WTC11 (cell line): ENCODE measurements around the gene LMO2. TPM values are rescaled to one million over a fixed set of nuclear protein-coding genes. Genes with fewer than 3 reads are reported as not detected.

Experiments used
- ATAC-seq: fragments of 200-7000 bp; cut with Tn5 transposase; 2 replicates; pipeline ENCODE4 v1.10.0; 2021; ENCODE audit warnings: mild to moderate bottlenecking, moderate library complexity
- CTCF ChIA-PET: fragments of 300-600 bp; sonication (Branson Sonifier 250); formaldehyde crosslinking; loops from one replicate; lab custom pipeline; 2021; ENCODE audit warnings: antibody characterized with exemption; lab: Charles Lee
- POLR2A ChIA-PET: fragments of 350-600 bp; sonication (Branson Sonifier 250); formaldehyde crosslinking; loops from one replicate; lab custom pipeline; 2021; ENCODE audit warnings: antibody characterized with exemption; lab: Charles Lee
- DNase-seq: peaks from one replicate; pipeline ENCODE4 v3.0.0; 2021; ENCODE audit warnings: low spot score
- H3K27ac Mint-ChIP-seq: 2 replicates; pipeline ENCODE4 v1.8.0; 2021; ENCODE audit warnings: mixed read lengths
- H3K27me3 Mint-ChIP-seq: 2 replicates; pipeline ENCODE4 v1.8.0; 2021; ENCODE audit warnings: low read depth, mild to moderate bottlenecking, moderate library complexity, mixed read lengths
- H3K36me3 Mint-ChIP-seq: 2 replicates; pipeline ENCODE4 v1.8.0; 2021; ENCODE audit warnings: mixed read lengths
- H3K4me1 Mint-ChIP-seq: 2 replicates; pipeline ENCODE4 v1.8.0; 2022; ENCODE audit warnings: mixed read lengths
- H3K4me3 Mint-ChIP-seq: 2 replicates; pipeline ENCODE4 v1.8.0; 2021; ENCODE audit warnings: mild to moderate bottlenecking, moderate library complexity, mixed read lengths
- H3K9me3 Mint-ChIP-seq: 2 replicates; pipeline ENCODE4 v1.8.0; 2021; ENCODE audit warnings: mixed read lengths
- AFF4 ChIP-seq: sonication (generic); formaldehyde crosslinking; IDR thresholded peaks from 2 replicates; pipeline ENCODE4 v1.8.1; 2023; ENCODE audit warnings: mild to moderate bottlenecking, missing genetic modification reagents, borderline replicate concordance
- ATF1 ChIP-seq: sonication (generic); formaldehyde crosslinking; IDR thresholded peaks from 2 replicates; pipeline ENCODE4 v1.8.1; 2023; ENCODE audit warnings: mild to moderate bottlenecking, moderate library complexity, missing genetic modification reagents
- IRF2 ChIP-seq: sonication (generic); formaldehyde crosslinking; IDR thresholded peaks from 2 replicates; pipeline ENCODE4 v1.8.0; 2022; ENCODE audit warnings: low read depth, missing genetic modification reagents, borderline replicate concordance
- NFE2L1 ChIP-seq: sonication (generic); formaldehyde crosslinking; IDR thresholded peaks from 2 replicates; pipeline ENCODE4 v1.8.1; 2023; ENCODE audit warnings: missing genetic modification reagents
- NFYB ChIP-seq: sonication (generic); formaldehyde crosslinking; conservative IDR thresholded peaks from 2 replicates; pipeline ENCODE4 v1.8.0; 2022; ENCODE audit warnings: low read depth, missing genetic modification reagents
- NR1H2 ChIP-seq: sonication (generic); formaldehyde crosslinking; IDR thresholded peaks from 2 replicates; pipeline ENCODE4 v1.9.0; 2021; ENCODE audit warnings: mild to moderate bottlenecking, moderate library complexity, missing genetic modification reagents
- SMAD3 ChIP-seq: sonication (generic); formaldehyde crosslinking; IDR thresholded peaks from 2 replicates; pipeline ENCODE4 v1.8.0; 2022; ENCODE audit warnings: missing genetic modification reagents, mild to moderate bottlenecking, borderline replicate concordance
- SOX15 ChIP-seq: fragments of 250-450 bp; sonication (Bioruptor Pico); IDR thresholded peaks from 2 replicates; pipeline ENCODE4 v1.9.0; 2021; ENCODE audit warnings: mild to moderate bottlenecking
- ZNF121 ChIP-seq: sonication (generic); formaldehyde crosslinking; IDR thresholded peaks from 2 replicates; pipeline ENCODE4 v1.8.0; 2023; ENCODE audit warnings: missing genetic modification reagents
- ZNF232 ChIP-seq: sonication (generic); formaldehyde crosslinking; IDR thresholded peaks from 2 replicates; pipeline ENCODE4 v1.8.0; 2022; ENCODE audit warnings: mild to moderate bottlenecking, missing genetic modification reagents
- ZNF532 ChIP-seq: fragments of 250-450 bp; sonication (Bioruptor Pico); IDR thresholded peaks from 2 replicates; pipeline ENCODE4 v1.9.0; 2021; ENCODE audit warnings: mild to moderate bottlenecking, borderline replicate concordance
- total RNA-seq: library from RNA; stranded (reverse); gene quantifications from 3 replicates; pipeline ENCODE4 v1.2.3, GENCODE V29; 2021

Gene LMO2
- total RNA-seq, 1 experiment from 2014 or later: 3.4 TPM

- POLR2A ChIA-PET: no interaction called here
- H3K36me3 Mint-ChIP-seq: peaks cover 9% of the 10 kb centered on the region
- CTCF ChIA-PET: no interaction called here
These were observed 17.7 kb upstream of the LMO2 start for GRCh38 chr11:33909552-33909951.

GRCh38 chr11:33909150-33909549, 17.3 kb upstream of the LMO2 start:
- ChIA-PET POLR2A (interaction anchor here (0.6 kb wide), 1 partner anchor 1474 kb away, joined by 3 read pairs; the partner anchor contains the start of gene WT1), CTCF (no interaction called here)
- Mint-ChIP-seq H3K27ac (no peak overlapping the region), H3K36me3 (peaks cover 6% of the 10 kb centered on the region), H3K9me3 (peaks cover 11% of the 10 kb centered on the region), H3K4me1 (peaks cover 22% of the 10 kb centered on the region), H3K27me3 (no peaks in the 10 kb centered on the region; the same call in 1 of the 2 replicates), H3K4me3 (no peak overlapping the region)
- ATAC-seq (no peak), DNase-seq (no peak)
- no peak for TF ChIP-seq ATF1
- no peak for TF ChIP-seq IRF2 (CRISPR knock-in tag)
- TF ChIP-seq AFF4 (CRISPR knock-in tag): no peak
- TF ChIP-seq ZNF232 (CRISPR knock-in tag): no peak
- no peak for TF ChIP-seq NR1H2 (CRISPR knock-in tag)

More at GRCh38 chr11:33909552-33909951, 17.7 kb upstream of the LMO2 start:
- DNase-seq (no peak), ATAC-seq (no peak)
- H3K4me1 Mint-ChIP-seq: peaks cover 19% of the 10 kb centered on the region
- no peaks in the 10 kb centered on the region; the same call in 1 of the 2 replicates for H3K27me3 Mint-ChIP-seq
- peaks cover 14% of the 10 kb centered on the region for H3K9me3 Mint-ChIP-seq
- no peak for TF ChIP-seq ATF1
- TF ChIP-seq ZNF121: peak; percentile 43; the same call in 1 of the 2 replicates
- TF ChIP-seq SMAD3 (CRISPR knock-in tag): no peak
- no peak overlapping the region for H3K4me3 Mint-ChIP-seq
- H3K27ac Mint-ChIP-seq: no peak overlapping the region

GRCh38 chr11:33907421-33907820, 15.5 kb upstream of the LMO2 start:
- ATAC-seq: no peak; the same call in 1 of the 2 replicates
- DNase-seq: no peak
- no peak overlapping the region for H3K27ac Mint-ChIP-seq
- H3K9me3 Mint-ChIP-seq: no peaks in the 10 kb centered on the region
- no peak overlapping the region for H3K4me3 Mint-ChIP-seq
- ChIA-PET POLR2A (no interaction called here), CTCF (no interaction called here)
- TF ChIP-seq ZNF232 (CRISPR knock-in tag): no peak
- no peak for TF ChIP-seq ZNF532 (CRISPR knock-in tag)
- TF ChIP-seq NFYB (CRISPR knock-in tag): no peak
- no peak for TF ChIP-seq SOX15
- no peak for TF ChIP-seq NFE2L1 (CRISPR knock-in tag)
- peaks cover 21% of the 10 kb centered on the region for H3K4me1 Mint-ChIP-seq
- H3K36me3 Mint-ChIP-seq: no peaks in the 10 kb centered on the region
- no peaks in the 10 kb centered on the region; the same call in 1 of the 2 replicates for H3K27me3 Mint-ChIP-seq
